HG03432 (cell line): Measurements from ENCODE around the gene NSRP1.
A peak's percentile ranks its signal among the peaks of the same experiment; 100 is the strongest.
"Not testable (repeated sequence)": the region's sequence is repeated elsewhere in the genome, so short reads cannot be mapped to it uniquely, and the experiment has no call there.

Experiments
- ATAC-seq: cut with Tn5 transposase; IDR thresholded peaks from one replicate; pipeline ENCODE4 v1.9.1; 2021; ENCODE audit warnings: mild to moderate bottlenecking, moderate library complexity; ENCODE audit not compliant: unreplicated experiment

Gene NSRP1

GRCh38 chr17:30174556-30174955 lies 57.9 kb downstream of the NSRP1 start:
- no peak for ATAC-seq

DNA sequence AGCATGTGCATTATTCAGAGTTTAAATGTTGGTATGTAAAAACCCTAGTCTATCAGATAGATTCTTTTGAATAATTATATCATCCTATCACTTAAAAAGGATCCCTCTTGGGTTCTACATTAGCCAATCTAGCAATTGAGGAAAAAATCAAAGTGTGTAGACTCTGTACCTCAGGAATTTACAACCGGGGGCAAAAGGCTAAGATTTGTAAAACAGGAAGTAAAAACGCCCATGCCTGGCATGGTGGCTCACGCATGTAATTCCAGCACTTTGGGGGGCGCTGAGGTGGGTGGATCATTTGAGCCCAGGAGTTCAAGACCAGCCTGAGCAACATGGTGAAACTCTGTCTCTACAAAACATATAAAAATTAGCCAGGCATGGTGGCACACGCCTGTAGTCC lies 60.2 kb downstream of the NSRP1 start:
- no peak for ATAC-seq

GRCh38 chr17:30186761-30187160 lies 70.1 kb downstream of the NSRP1 start:
- ATAC-seq, result no peak

DNA sequence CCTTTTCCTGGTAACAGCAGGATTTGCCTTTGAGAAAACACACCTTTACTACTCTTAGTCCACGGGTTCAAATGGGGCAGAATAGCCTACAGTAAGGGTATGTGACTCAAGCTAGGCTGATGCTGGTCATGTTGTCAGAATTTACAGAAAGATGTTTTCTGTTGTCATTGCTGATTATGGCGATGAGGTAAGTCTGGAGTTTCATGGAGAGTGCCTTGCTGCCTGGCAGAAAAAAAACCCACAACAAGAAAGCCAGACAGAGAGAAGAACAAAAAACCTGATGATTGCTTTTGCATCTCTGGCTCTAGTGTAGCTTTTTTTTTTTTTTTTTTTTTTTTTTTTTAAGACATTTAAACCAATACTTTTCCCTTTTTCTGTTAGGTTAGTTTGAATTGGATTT lies 71.0 kb downstream of the NSRP1 start:
- no peak for ATAC-seq

GRCh38 chr17:30188211-30188939 lies 71.8 kb downstream of the NSRP1 start:
- no peak for ATAC-seq

DNA sequence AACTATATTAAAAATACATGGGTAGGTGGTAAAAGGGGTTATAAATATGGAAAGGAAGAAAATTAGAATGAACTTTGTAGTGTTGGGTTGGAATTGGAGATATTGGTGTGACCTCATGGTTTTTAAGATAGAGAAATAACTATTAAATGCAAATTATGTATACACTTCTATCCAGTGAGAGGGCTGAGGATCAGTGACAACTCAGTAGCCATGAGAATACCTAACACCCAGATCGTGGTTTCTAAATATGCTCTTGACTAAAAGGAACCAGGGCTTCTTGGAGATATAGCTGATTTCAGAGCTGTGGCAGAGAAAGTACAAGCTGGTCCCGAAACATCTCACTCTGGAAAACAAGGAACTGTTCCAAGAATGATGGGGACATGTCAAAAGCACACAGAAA lies 74.5 kb downstream of the NSRP1 start:
- no peak for ATAC-seq

- ATAC-seq, result no peak
Observed at GRCh38 chr17:30196504-30196903, 79.9 kb downstream of the NSRP1 start.

DNA sequence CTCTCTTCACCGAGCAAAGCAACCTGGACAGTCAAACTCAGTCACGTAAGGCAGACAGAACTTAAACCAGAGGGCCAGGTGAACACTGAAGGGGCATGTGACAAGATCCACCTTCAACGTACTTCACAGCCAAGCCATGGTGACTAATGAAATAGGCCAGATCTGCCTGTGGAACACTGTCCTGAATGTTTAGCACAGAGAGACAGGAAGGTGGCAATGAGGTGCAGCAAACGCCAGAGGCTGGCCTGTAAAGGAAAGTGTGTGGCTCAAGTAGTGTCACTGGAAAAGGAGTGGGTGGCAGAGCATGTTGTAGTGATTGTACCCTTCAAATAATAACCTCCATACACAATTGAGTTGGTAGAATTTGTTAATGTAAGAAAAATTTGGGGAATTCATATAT lies 80.8 kb downstream of the NSRP1 start:
- ATAC-seq, result no peak

GRCh38 chr17:30199600-30199999 lies 83.0 kb downstream of the NSRP1 start:
- no peak for ATAC-seq

DNA sequence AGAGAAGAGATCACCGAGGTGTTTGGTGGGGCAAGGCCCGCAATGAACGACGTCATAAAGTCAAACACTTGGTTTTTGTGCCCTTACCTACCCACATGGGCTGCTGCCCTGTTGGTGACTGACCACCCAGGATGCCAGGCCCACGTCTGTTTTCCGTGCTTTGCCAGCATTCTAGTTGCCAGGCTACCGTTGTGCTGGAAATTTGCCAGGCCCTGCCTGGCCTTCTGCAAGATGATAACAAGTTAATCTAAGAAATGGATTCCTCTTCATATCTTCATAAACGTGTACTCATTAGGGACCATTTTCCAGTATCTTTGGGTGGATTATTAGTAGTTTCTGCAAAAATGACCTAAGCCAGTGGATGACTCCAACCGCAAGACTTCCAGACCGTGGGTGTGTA lies 83.5 kb downstream of the NSRP1 start:
- no peak for ATAC-seq

DNA sequence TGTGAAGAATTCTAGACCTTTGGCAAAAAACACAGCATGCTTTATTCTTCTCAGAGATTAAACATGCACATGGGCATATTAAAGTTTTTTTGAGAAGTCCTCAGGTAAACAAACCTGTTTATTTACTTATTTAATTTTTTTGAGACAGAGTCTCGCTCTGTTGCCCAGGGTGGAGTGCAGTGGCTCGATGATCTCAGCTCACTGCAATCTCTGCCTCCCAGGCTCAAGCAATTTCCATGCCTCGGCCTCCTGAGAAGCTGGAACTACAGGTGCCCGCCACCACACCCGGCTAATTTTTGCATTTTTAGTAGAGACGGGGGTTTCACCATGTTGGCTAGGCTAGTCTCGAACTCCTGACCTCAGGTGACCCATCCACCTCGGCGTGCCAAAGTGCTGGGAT lies 84.0 kb downstream of the NSRP1 start:
- ATAC-seq, result not testable (repeated sequence)

- no peak for ATAC-seq
Observed at GRCh38 chr17:30203471-30203981, 86.9 kb downstream of the NSRP1 start.

DNA sequence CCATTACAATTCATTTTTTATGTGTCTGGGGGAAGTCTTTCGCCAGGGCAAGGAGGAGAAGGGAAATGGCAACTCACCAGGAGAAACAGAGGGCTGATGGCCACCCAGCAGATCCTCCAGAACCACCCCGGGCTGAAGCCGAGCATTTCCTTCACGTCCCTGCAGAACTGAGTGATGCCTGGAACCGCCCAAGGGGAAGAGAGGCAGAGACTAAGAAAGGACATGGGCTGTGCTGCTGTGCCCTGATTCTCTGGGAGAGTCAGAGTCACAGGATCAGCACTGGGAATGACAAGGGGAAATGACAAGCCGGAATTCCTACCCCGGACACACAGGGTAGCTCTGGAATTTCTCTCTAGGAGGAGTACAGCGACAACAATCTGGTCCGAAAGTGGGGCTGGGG lies 91.0 kb downstream of the NSRP1 start:
- no peak for ATAC-seq

GRCh38 chr17:30208214-30208613 lies 91.6 kb downstream of the NSRP1 start:
- no peak for ATAC-seq

- no peak for ATAC-seq
Observed at GRCh38 chr17:30209930-30210329, 93.3 kb downstream of the NSRP1 start.

DNA sequence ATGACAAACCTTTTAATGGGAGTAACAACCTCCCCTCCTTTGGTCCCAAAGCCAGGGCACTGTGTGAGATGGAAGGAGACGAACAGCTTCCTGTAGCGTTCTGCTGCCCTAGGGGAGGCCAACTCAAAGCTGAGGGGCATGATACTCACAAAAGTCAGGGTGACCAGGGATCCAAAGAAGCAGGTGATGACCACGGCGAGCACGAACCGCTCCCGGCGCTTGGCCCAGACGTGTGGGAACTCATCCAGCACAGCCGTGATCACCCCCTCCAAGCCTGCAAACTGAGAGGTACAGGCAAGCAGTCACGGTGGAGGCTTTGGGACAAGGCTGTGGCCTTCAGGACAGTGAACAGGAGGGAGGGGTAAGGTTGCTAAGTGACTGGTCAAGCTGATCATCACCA lies 93.8 kb downstream of the NSRP1 start:
- ATAC-seq, result no peak

- ATAC-seq, result no peak
Observed at GRCh38 chr17:30210901-30211300, 94.3 kb downstream of the NSRP1 start.

DNA sequence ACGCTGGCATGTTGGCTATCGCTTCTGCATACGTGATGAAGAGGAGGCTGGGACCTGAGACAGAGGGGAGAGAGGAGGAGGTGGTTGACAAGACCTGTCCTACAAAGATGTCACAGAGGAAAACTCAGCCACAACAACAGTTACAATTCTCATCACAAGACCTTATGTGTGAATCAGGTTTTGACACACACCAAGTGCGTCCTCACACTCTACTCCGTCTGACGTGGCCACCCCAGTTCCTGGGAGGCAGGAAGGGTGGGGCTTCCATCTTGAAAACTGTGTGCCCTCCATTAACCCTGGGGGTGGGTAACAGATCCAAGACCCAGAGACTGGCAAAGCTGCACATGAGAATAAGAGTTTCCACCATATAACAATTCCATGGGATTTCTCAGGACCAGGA lies 94.8 kb downstream of the NSRP1 start:
- ATAC-seq, result no peak

- peak; percentile 81 for ATAC-seq
Observed at GRCh38 chr17:30212750-30213149, 96.1 kb downstream of the NSRP1 start.

DNA sequence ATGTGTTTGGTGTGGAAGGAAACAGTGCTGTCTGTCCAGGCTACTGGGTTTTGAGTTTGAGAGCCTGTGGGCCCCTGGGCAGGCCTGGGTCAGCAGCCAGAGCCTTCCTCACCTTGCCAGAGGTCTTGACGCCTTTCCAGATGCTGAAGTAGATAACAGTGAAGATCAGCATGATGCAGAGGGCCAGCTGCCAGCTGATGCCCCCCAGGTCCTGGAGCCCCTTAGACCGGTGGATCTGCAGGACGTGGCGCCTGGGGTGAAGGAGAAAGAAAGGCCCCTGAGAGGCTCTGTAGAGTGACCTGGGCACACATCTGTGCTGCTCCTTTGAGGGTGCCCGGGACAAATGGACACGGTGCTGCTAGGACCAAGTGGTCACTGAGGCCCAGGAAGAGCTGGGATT lies 100.4 kb downstream of the NSRP1 start:
- no peak for ATAC-seq

- ATAC-seq, result no peak
Observed at GRCh38 chr17:30217746-30218245, 101.2 kb downstream of the NSRP1 start.

GRCh38 chr17:30218799-30219198 lies 102.2 kb downstream of the NSRP1 start:
- ATAC-seq, result no peak

DNA sequence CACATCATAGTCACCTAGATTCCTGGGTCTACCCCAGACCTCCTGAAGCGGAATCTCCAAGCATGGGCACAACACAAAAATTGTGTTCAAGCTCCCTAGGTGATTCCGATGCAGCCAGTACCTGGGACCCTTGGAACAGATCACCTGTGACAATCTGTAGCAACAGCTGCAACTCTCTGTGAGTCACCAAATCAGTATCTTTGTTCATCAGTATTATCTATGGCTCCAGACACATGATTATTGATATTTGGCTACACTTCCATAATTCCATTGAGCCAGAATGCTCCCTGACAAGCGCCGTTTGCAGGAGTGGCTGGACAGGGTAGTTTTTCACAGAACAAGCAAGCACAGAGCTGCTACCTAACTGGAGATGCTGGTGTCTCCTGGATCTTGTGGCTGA lies 102.7 kb downstream of the NSRP1 start:
- ATAC-seq, result no peak
